IMR-90 (cell line): ENCODE data around the gene ISM1. TPM values are rescaled to one million over a fixed set of nuclear protein-coding genes. Genes with fewer than 3 reads are reported as not detected.

Source experiments
- ATAC-seq: fragments of 200-7000 bp; cut with Tn5 transposase; 2 replicates; pipeline ENCODE4 v1.9.1; 2020; ENCODE audit warnings: low read depth, mild to moderate bottlenecking, moderate library complexity
- BruUV-seq: library from RNA; stranded (reverse); fragments of 400-500 nt; replicated peaks from 2 replicates; lab custom pipeline; 2021; lab: Mats Ljungman, UMichigan
- CTCF ChIA-PET: fragments of 300-600 bp; formaldehyde crosslinking; extraction: SDS; loops from one replicate; lab custom pipeline; 2021; ENCODE audit warnings: antibody characterized with exemption; lab: Yijun Ruan, JAX
- POLR2A ChIA-PET: fragments of 300-600 bp; sonication (Branson Sonifier 250); formaldehyde crosslinking; loops from one replicate; lab custom pipeline; 2022; ENCODE audit warnings: antibody characterized with exemption; ENCODE audit not compliant: unreplicated experiment; lab: Charles Lee
- DNase-seq: peaks from one replicate; pipeline ENCODE4 v3.0.0; 2013
- H2AFZ ChIP-seq: replicated peaks from 2 replicates; pipeline ENCODE3; 2013; ENCODE audit warnings: low read length, mild to moderate bottlenecking; ENCODE audit not compliant: poor library complexity
- H2AK5ac ChIP-seq: 2 replicates; pipeline ENCODE4 v1.6.1; 2013; ENCODE audit warnings: low read depth, low read length, inconsistent platforms
- H2AK9ac ChIP-seq: replicated peaks from 2 replicates; pipeline ENCODE3; 2013; ENCODE audit warnings: mild to moderate bottlenecking, low read depth, low read length, moderate library complexity; ENCODE audit not compliant: poor library complexity
- H2BK120ac ChIP-seq: 2 replicates; pipeline ENCODE4 v1.6.1; 2013; ENCODE audit warnings: low read depth, low read length, inconsistent platforms
- H2BK15ac ChIP-seq: 3 replicates; pipeline ENCODE4 v1.6.1; 2013; ENCODE audit warnings: low read depth, low read length, inconsistent platforms
- H2BK20ac ChIP-seq: 2 replicates; pipeline ENCODE4 v1.6.1; 2013; ENCODE audit warnings: low read depth, mild to moderate bottlenecking, inconsistent platforms, low read length, moderate library complexity
- H2BK5ac ChIP-seq: 2 replicates; pipeline ENCODE4 v1.6.1; 2013; ENCODE audit warnings: mild to moderate bottlenecking, low read depth, low read length, inconsistent platforms; ENCODE audit not compliant: poor library complexity, severe bottlenecking
- H3K14ac ChIP-seq: replicated peaks from 2 replicates; pipeline ENCODE4 v1.6.1; 2013; ENCODE audit warnings: low read depth, low read length, inconsistent platforms
- H3K18ac ChIP-seq: 2 replicates; pipeline ENCODE4 v1.6.1; 2013; ENCODE audit warnings: low read depth, low read length, control low read depth
- H3K23ac ChIP-seq: 2 replicates; pipeline ENCODE4 v1.6.1; 2013; ENCODE audit warnings: low read depth, low read length, inconsistent platforms
- H3K27ac ChIP-seq: 2 replicates; pipeline ENCODE4 v1.5.1; 2013; ENCODE audit warnings: mild to moderate bottlenecking, control low read depth, low read length; ENCODE audit not compliant: insufficient read depth
- H3K27me3 ChIP-seq: 2 replicates; pipeline ENCODE4 v1.6.1; 2013; ENCODE audit warnings: low read length; ENCODE audit not compliant: control insufficient read depth, insufficient read depth
- H3K36me3 ChIP-seq: 2 replicates; pipeline ENCODE4 v1.6.1; 2013; ENCODE audit warnings: low read length, mixed read lengths; ENCODE audit not compliant: control insufficient read depth, insufficient read depth
- H3K4ac ChIP-seq: 2 replicates; pipeline ENCODE4 v1.6.1; 2013; ENCODE audit warnings: low read depth, low read length, inconsistent platforms
- H3K4me1 ChIP-seq: 2 replicates; pipeline ENCODE4 v1.6.1; 2013; ENCODE audit warnings: low read length, mixed read lengths; ENCODE audit not compliant: control insufficient read depth, insufficient read depth
- H3K4me2 ChIP-seq: 2 replicates; pipeline ENCODE4 v1.6.1; 2013; ENCODE audit warnings: low read depth, mild to moderate bottlenecking, control low read depth, low read length, moderate library complexity
- H3K4me3 ChIP-seq: 2 replicates; pipeline ENCODE4 v1.5.1; 2013; ENCODE audit warnings: low read depth, mild to moderate bottlenecking, control low read depth, low read length, moderate library complexity; ENCODE audit not compliant: insufficient read depth
- H3K56ac ChIP-seq: 2 replicates; pipeline ENCODE4 v1.6.1; 2013; ENCODE audit warnings: low read length, inconsistent platforms; ENCODE audit not compliant: insufficient read depth; ENCODE audit errors: extremely low read depth
- H3K79me1 ChIP-seq, 2 experiments: 2 replicates each; pipeline ENCODE4 v1.6.1; 2013; ENCODE audit warnings: low read length in 2 of 2, inconsistent platforms in 1 of 2, low read depth in 1 of 2
- H3K9ac ChIP-seq: 2 replicates; pipeline ENCODE4 v1.6.1; 2013; ENCODE audit warnings: low read depth, low read length, control low read depth
- H3K9me1 ChIP-seq: 2 replicates; pipeline ENCODE4 v1.6.1; 2013; ENCODE audit warnings: low read length, inconsistent platforms; ENCODE audit not compliant: insufficient read depth
- H3K9me3 ChIP-seq: 2 replicates; pipeline ENCODE4 v1.6.1; 2013; ENCODE audit warnings: low read length; ENCODE audit not compliant: control insufficient read depth, insufficient read depth
- H4K20me1 ChIP-seq: 2 replicates; pipeline ENCODE4 v1.6.1; 2013; ENCODE audit warnings: low read length, inconsistent platforms; ENCODE audit not compliant: insufficient read depth
- H4K5ac ChIP-seq: 2 replicates; pipeline ENCODE4 v1.6.1; 2013; ENCODE audit warnings: mild to moderate bottlenecking, low read depth, low read length, control low read depth
- H4K8ac ChIP-seq, 2 experiments: 2 replicates each; pipeline ENCODE4 v1.6.1; 2013; ENCODE audit warnings: low read depth in 2 of 2, low read length in 2 of 2, control low read depth in 1 of 2, inconsistent platforms in 1 of 2
- H4K91ac ChIP-seq: 2 replicates; pipeline ENCODE4 v1.6.1; 2013; ENCODE audit warnings: low read depth, low read length, inconsistent platforms; ENCODE audit not compliant: insufficient read depth
- MAFK ChIP-seq: IDR thresholded peaks from 2 replicates; pipeline ENCODE4 v1.6.1; 2012; ENCODE audit warnings: low read depth, low read length, improper control_type of control experiment
- RFX5 ChIP-seq: IDR thresholded peaks from 2 replicates; pipeline ENCODE4 v1.8.0; 2012; ENCODE audit warnings: low read depth, mild to moderate bottlenecking, low read length, moderate library complexity
- WGBS, 2 experiments: methylation state at CpG; one replicate each; pipeline versions ENCODE4 v1.1.5 to v1.1.7; 2013; ENCODE audit warnings: missing lambda C conversion rate in 2 of 2; ENCODE audit not compliant: insufficient read length in 1 of 2; ENCODE audit errors: extremely low coverage in 2 of 2; 5-methylcytosine and 5-hydroxymethylcytosine counted together
- dilution Hi-C: fragments of 300-500 bp; cut with HindIII; formaldehyde crosslinking; loops from one replicate; pipeline ENCODE4 v1.14.3; 2018; ENCODE audit warnings: low sequenced_read_pairs; ENCODE audit not compliant: unreplicated experiment
- in situ Hi-C: fragments of 300-500 bp; cut with MboI; formaldehyde crosslinking; loops from 3 replicates; pipeline ENCODE4 v1.14.3; 2019; ENCODE audit warnings: low sequenced_read_pairs, inconsistent platforms, mixed read lengths
- intact Hi-C: fragments of 100-400 bp; cut with micrococcal nuclease; formaldehyde crosslinking; loops from 2 replicates; pipeline ENCODE4 v1.10.0; 2022
- polyA plus RNA-seq, 3 experiments: library from polyadenylated mRNA; depleted of rRNA; stranded (reverse); fragments of >200 nt; gene quantifications; 2 replicates each; pipeline ENCODE4 v1.2.3, GENCODE V29; 2012; ENCODE audit warnings: low replicate concordance in 1 of 3
- total RNA-seq: library from RNA; depleted of rRNA; stranded (reverse); fragments of >200 nt; gene quantifications from 2 replicates; pipeline ENCODE4 v1.2.3, GENCODE V29; 2012

The ISM1 gene
- total and polyA plus RNA-seq, 2 of the 4 experiments (the other 2 are of a cell fraction), result not detected

DNA sequence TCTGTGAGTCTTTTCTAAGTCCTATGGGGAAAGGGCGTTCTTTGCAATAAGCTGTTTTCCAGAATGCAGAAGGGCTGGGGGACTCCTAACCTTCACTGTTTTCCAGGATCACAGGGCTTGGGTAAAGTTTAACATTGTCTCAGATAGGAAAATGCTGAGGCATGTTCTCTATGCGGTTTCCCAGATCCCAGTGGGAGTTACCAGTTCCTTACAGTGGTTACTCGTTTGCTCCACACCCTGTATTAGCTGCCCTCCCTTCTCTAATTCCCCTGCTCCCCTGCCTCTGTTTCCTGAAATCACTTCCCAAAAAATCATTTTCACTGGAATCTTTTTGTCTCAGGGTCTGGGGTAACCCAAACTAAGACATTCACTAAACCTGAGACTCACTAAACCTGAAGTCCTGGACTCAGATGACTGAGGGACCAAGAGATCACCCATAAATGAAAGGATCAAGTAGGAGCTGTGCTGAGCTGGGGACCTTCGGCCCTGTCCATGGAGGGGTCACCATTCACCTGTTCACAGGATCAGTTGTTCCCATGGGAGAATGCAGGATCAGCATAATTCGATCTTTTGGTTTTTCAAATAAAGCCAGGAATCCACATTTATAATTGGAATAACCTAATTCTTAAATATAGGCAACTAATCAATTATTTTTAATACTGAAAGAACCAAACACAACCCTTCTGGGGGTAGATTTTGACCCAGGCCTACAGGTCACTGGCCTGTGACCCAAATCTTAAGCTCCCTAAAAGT is 76.2 kb downstream of the ISM1 start:
- intact Hi-C loops (no loop called here), in situ Hi-C loops (no loop called here), dilution Hi-C loops (no loop called here)
- H3K23ac ChIP-seq, result no peak overlapping the region
- H3K9me3 ChIP-seq, result no peaks in the 10 kb centered on the region
- H3K79me1 ChIP-seq, result no peaks in the 10 kb centered on the region
- no peaks in the 10 kb centered on the region for H4K20me1 ChIP-seq
- H2BK5ac ChIP-seq, result no peak overlapping the region
- H3K9ac ChIP-seq, result no peak overlapping the region
- H3K14ac ChIP-seq, result no peak overlapping the region
- no peaks in the 10 kb centered on the region for H3K4me1 ChIP-seq
- H2BK15ac ChIP-seq, result no peak overlapping the region
- H3K27me3 ChIP-seq, result no peaks in the 10 kb centered on the region; the same call in 1 of the 2 replicates
- H3K4me3 ChIP-seq, result no peak overlapping the region
- no TSS peak for BruUV-seq
- no peaks in the 10 kb centered on the region for H3K36me3 ChIP-seq
- H2BK20ac ChIP-seq, result no peak overlapping the region
- no peak for TF ChIP-seq RFX5
- 0 out of 2 replicates have a peak, but pooled peaks have one; percentile 10 for TF ChIP-seq MAFK
- H3K27ac ChIP-seq, result no peak overlapping the region
- 43% methylated on average over 2 of the region's 5 CpGs; no CpG with 5 or more reads in 1 of the 2 experiments for WGBS, 2 experiments
- no peak overlapping the region for H3K4ac ChIP-seq
- no peaks in the 10 kb centered on the region for H3K9me1 ChIP-seq
- H2AFZ ChIP-seq, result no peak overlapping the region
- no peak overlapping the region for H2BK120ac ChIP-seq
- no peak overlapping the region for H4K91ac ChIP-seq
- H3K4me2 ChIP-seq, result no peak overlapping the region
- H3K56ac ChIP-seq, result no peak overlapping the region
- H4K8ac ChIP-seq, result no peak overlapping the region
- H2AK5ac ChIP-seq, result no peak overlapping the region
- ATAC-seq, result no peak
- no peak overlapping the region for H4K5ac ChIP-seq
- ChIA-PET POLR2A (no interaction called here), CTCF (no interaction called here)
- no peak overlapping the region for H3K18ac ChIP-seq
- no peak overlapping the region for H2AK9ac ChIP-seq
- DNase-seq, result no peak
